ENCODE measurements around the gene PLCH1.
"Not testable (repeated sequence)": the region's sequence is repeated elsewhere in the genome, so short reads cannot be mapped to it uniquely, and the experiment has no call there.

Gene PLCH1

DNA sequence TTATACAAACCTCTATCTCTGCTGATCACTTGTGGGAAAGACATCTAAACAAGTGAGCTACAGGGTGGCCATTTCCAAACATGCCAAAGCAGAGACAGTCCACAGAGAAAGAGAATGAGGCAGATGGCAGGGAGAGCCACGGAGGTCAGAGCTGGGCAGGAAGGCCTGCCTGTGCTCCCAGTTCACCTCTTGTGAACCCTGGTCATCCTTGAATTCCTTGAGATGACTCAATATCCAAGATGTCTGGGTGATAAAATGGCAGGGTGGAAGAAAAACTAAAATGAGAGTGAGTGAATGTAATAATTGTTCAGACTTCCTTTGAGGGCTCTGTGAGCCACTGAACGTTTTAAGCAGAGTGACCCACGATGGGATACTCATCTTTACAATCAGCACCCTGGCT lies 104.8 kb downstream of the PLCH1 start:
- no peak overlapping the region for H3K27ac ChIP-seq (ENCODE audit: low read depth, low read length, severe bottlenecking)
- H3K36me3 ChIP-seq (ENCODE audit: control insufficient read depth, insufficient read depth, low read length): no peaks in the 10 kb centered on the region
- H3K4me1 ChIP-seq (ENCODE audit: control insufficient read depth, insufficient read depth, low read length, poor library complexity, severe bottlenecking): no peaks in the 10 kb centered on the region
- H3K9me3 ChIP-seq (ENCODE audit: control insufficient read depth, low read length): no peaks in the 10 kb centered on the region
- H3K4me3 ChIP-seq (ENCODE audit: extremely low read depth, insufficient read depth, low read length, poor library complexity, severe bottlenecking): no peak overlapping the region
- 93 to 100% methylated on average over 1 to 3 of the region's 3 CpGs for WGBS, 2 experiments (ENCODE audit: insufficient coverage in 2 of 2)

GRCh38 chr3:155639462-155640055 lies 105.3 kb downstream of the PLCH1 start:
- H3K36me3 ChIP-seq (ENCODE audit: control insufficient read depth, insufficient read depth, low read length): no peaks in the 10 kb centered on the region
- WGBS, 2 experiments (ENCODE audit: insufficient coverage in 2 of 2): 83 to 91% methylated on average over 1 of the region's 4 CpGs
- H3K4me1 ChIP-seq (ENCODE audit: control insufficient read depth, insufficient read depth, low read length, poor library complexity, severe bottlenecking): no peaks in the 10 kb centered on the region
- no peak overlapping the region for H3K4me3 ChIP-seq (ENCODE audit: extremely low read depth, insufficient read depth, low read length, poor library complexity, severe bottlenecking)
- H3K9me3 ChIP-seq (ENCODE audit: control insufficient read depth, low read length): no peaks in the 10 kb centered on the region
- H3K27ac ChIP-seq (ENCODE audit: low read depth, low read length, severe bottlenecking): no peak overlapping the region

GRCh38 chr3:155638461-155638860 lies 106.4 kb downstream of the PLCH1 start:
- not testable (repeated sequence) for H3K27ac ChIP-seq (ENCODE audit: low read depth, low read length, severe bottlenecking); H3K4me1 ChIP-seq (ENCODE audit: control insufficient read depth, insufficient read depth, low read length, poor library complexity, severe bottlenecking); H3K36me3 ChIP-seq (ENCODE audit: control insufficient read depth, insufficient read depth, low read length); H3K9me3 ChIP-seq (ENCODE audit: control insufficient read depth, low read length); H3K4me3 ChIP-seq (ENCODE audit: extremely low read depth, insufficient read depth, low read length, poor library complexity, severe bottlenecking)

DNA sequence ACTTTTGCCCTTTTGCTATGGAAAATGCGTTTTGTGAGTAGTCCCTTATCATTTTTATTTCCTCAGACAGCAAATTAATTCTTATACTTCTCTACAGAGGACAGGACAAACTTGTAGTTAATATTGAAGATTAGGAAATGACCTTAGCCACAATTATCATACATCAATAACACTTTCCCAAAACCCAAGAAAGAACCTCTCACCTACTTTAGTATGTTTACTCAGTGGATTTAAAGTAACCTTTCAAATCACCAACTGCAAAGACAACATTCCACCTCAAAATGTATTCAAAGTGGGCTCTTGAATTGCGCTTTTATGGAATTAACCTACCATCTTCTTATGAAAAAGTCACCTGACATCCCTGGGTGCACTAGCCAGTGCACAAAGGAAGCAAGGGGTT lies 107.3 kb downstream of the PLCH1 start:
- no peaks in the 10 kb centered on the region for H3K9me3 ChIP-seq (ENCODE audit: control insufficient read depth, low read length)
- H3K36me3 ChIP-seq (ENCODE audit: control insufficient read depth, insufficient read depth, low read length): no peaks in the 10 kb centered on the region
- no peak overlapping the region for H3K27ac ChIP-seq (ENCODE audit: low read depth, low read length, severe bottlenecking)
- H3K4me1 ChIP-seq (ENCODE audit: control insufficient read depth, insufficient read depth, low read length, poor library complexity, severe bottlenecking): no peaks in the 10 kb centered on the region
- H3K4me3 ChIP-seq (ENCODE audit: extremely low read depth, insufficient read depth, low read length, poor library complexity, severe bottlenecking): no peak overlapping the region
- 100% methylated on average over 1 of the region's 2 CpGs; no CpG with 5 or more reads in 1 of the 2 experiments for WGBS, 2 experiments (ENCODE audit: insufficient coverage in 2 of 2)

GRCh38 chr3:155635056-155635455 lies 109.8 kb downstream of the PLCH1 start:
- Histone ChIP-seq H3K36me3 (ENCODE audit: control insufficient read depth, insufficient read depth, low read length) (no peaks in the 10 kb centered on the region), H3K27ac (ENCODE audit: low read depth, low read length, severe bottlenecking) (no peak overlapping the region), H3K9me3 (ENCODE audit: control insufficient read depth, low read length) (no peaks in the 10 kb centered on the region), H3K4me3 (ENCODE audit: extremely low read depth, insufficient read depth, low read length, poor library complexity, severe bottlenecking) (no peak overlapping the region), H3K4me1 (ENCODE audit: control insufficient read depth, insufficient read depth, low read length, poor library complexity, severe bottlenecking) (no peaks in the 10 kb centered on the region)
- 78 to 89% methylated on average over 1 of the region's 1 CpG for WGBS, 2 experiments (ENCODE audit: insufficient coverage in 2 of 2)

DNA sequence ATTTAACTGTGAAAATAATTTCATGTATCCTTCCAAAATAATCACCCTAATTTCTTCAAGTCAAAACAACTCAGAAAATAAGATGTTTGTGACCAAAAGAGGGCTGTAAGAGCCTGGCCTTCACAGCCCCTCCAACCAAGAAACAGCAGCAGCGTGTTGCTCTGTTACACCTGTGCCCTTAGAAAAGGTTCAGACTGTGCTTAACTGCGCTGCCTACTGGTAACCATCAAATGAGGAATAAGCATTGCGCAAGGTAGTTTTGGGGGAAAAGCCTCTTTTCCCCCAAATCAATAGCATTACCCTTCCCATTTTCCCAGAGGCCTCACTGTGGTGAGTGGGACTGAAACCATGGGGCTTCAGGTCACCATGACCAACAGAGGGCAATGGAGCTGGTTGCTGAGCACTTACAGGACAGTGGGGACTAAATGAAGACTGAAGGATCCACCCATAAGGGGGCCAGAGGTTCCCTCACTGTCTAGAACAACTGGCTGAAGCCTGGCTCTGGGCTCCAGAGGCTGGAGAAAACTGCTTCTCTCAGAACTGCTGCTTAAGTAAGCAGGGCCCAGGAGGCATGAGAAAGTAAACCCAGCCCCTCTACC lies 110.7 kb downstream of the PLCH1 start:
- no peaks in the 10 kb centered on the region for H3K36me3 ChIP-seq (ENCODE audit: control insufficient read depth, insufficient read depth, low read length)
- no peak overlapping the region for H3K27ac ChIP-seq (ENCODE audit: low read depth, low read length, severe bottlenecking)
- H3K9me3 ChIP-seq (ENCODE audit: control insufficient read depth, low read length): no peaks in the 10 kb centered on the region
- 100% methylated on average over 1 to 2 of the region's 3 CpGs for WGBS, 2 experiments (ENCODE audit: insufficient coverage in 2 of 2)
- no peaks in the 10 kb centered on the region for H3K4me1 ChIP-seq (ENCODE audit: control insufficient read depth, insufficient read depth, low read length, poor library complexity, severe bottlenecking)
- H3K4me3 ChIP-seq (ENCODE audit: extremely low read depth, insufficient read depth, low read length, poor library complexity, severe bottlenecking): no peak overlapping the region

DNA sequence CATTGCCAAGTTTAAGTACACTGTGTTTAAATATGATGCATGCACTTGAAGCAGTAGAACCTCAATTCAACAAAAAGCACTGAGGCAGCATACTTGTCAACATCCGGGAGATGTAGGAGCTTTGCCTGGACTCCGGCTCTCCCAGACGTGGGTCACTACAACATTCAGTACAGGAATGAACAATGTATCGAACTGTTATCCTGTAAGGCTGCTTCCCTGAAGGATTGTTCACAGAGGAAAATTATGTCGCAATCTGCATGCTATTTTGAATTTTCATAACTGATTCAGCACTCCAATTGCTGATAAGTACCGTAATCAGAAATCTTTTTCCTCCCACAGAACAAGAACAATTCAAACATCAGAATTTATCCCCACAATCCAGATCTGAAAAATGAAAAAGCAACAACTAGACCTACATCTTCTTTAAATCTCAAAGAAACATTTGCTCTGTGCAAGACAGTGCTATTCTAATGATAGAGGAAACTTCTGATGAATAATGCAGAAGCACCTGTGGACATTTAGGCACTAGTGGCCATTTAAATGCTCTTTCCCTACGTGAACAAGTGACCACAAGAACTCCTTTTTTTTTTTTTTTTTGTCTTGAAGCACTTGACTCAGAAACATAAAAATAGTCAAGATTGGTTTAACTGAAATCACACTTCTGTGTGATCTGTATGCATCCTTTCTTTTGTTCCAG lies 113.4 kb downstream of the PLCH1 start:
- Histone ChIP-seq H3K27ac (ENCODE audit: low read depth, low read length, severe bottlenecking) (no peak overlapping the region), H3K9me3 (ENCODE audit: control insufficient read depth, low read length) (no peaks in the 10 kb centered on the region), H3K4me1 (ENCODE audit: control insufficient read depth, insufficient read depth, low read length, poor library complexity, severe bottlenecking) (no peaks in the 10 kb centered on the region), H3K36me3 (ENCODE audit: control insufficient read depth, insufficient read depth, low read length) (no peaks in the 10 kb centered on the region), H3K4me3 (ENCODE audit: extremely low read depth, insufficient read depth, low read length, poor library complexity, severe bottlenecking) (no peak overlapping the region)
- 89 to 95% methylated on average over 7 of the region's 7 CpGs for WGBS, 2 experiments (ENCODE audit: insufficient coverage in 2 of 2)

DNA sequence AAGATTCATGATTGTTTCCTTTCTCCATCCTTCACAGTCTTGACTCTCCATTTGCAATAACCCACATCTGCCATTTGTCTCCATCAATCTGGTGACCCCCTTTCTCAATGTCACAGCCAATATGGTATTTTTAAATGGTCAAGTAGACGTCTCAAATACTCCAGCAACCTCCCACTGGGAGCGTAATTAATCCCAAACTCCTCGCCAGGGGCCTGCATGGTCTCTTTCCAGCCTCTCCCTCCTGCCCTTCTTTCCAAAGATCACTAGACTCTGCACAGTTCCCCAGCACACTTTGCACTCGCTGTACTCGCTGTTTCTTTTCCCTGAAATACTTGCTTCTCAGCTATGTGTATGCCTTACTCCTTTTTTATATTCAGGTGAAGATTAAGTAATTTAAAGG lies 115.3 kb downstream of the PLCH1 start:
- WGBS, 2 experiments (ENCODE audit: insufficient coverage in 2 of 2): 49 to 55% methylated on average over 3 of the region's 5 CpGs

GRCh38 chr3:155629056-155629455 lies 115.8 kb downstream of the PLCH1 start:
- Histone ChIP-seq H3K9me3 (ENCODE audit: control insufficient read depth, low read length) (no peaks in the 10 kb centered on the region), H3K36me3 (ENCODE audit: control insufficient read depth, insufficient read depth, low read length) (no peaks in the 10 kb centered on the region), H3K4me1 (ENCODE audit: control insufficient read depth, insufficient read depth, low read length, poor library complexity, severe bottlenecking) (no peaks in the 10 kb centered on the region), H3K4me3 (ENCODE audit: extremely low read depth, insufficient read depth, low read length, poor library complexity, severe bottlenecking) (no peak overlapping the region), H3K27ac (ENCODE audit: low read depth, low read length, severe bottlenecking) (no peak overlapping the region)
- WGBS, 2 experiments (ENCODE audit: insufficient coverage in 2 of 2): 91 to 95% methylated on average over 3 of the region's 4 CpGs

More for the DNA sequence above, 115.3 kb downstream of the PLCH1 start:
- no peak overlapping the region for H3K4me3 ChIP-seq (ENCODE audit: extremely low read depth, insufficient read depth, low read length, poor library complexity, severe bottlenecking)
- no peaks in the 10 kb centered on the region for H3K4me1 ChIP-seq (ENCODE audit: control insufficient read depth, insufficient read depth, low read length, poor library complexity, severe bottlenecking)
- no peaks in the 10 kb centered on the region for H3K9me3 ChIP-seq (ENCODE audit: control insufficient read depth, low read length)
- H3K36me3 ChIP-seq (ENCODE audit: control insufficient read depth, insufficient read depth, low read length): no peaks in the 10 kb centered on the region
- no peak overlapping the region for H3K27ac ChIP-seq (ENCODE audit: low read depth, low read length, severe bottlenecking)

DNA sequence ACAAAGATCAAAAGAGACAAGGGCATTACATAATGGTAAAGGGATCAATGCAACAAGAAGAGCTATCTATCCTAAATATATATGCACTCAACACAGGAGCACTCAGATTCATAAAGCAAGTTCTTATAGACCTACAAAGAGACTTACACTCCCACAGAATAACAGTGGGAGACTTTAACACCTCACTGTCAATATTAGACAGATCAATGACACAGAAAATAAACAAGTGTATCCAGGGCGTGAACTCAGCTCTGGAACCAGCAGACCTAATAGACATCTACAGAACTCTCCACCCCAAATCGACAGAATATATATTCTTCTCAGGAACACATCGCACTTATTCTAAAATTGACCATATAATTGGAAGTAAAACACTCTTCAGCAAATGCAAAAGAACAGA lies 122.2 kb downstream of the PLCH1 start:
- not testable (repeated sequence) for H3K4me1 ChIP-seq (ENCODE audit: control insufficient read depth, insufficient read depth, low read length, poor library complexity, severe bottlenecking); H3K9me3 ChIP-seq (ENCODE audit: control insufficient read depth, low read length); H3K36me3 ChIP-seq (ENCODE audit: control insufficient read depth, insufficient read depth, low read length); H3K27ac ChIP-seq (ENCODE audit: low read depth, low read length, severe bottlenecking); H3K4me3 ChIP-seq (ENCODE audit: extremely low read depth, insufficient read depth, low read length, poor library complexity, severe bottlenecking)
- 53 to 71% methylated on average over 1 to 3 of the region's 3 CpGs for WGBS, 2 experiments (ENCODE audit: insufficient coverage in 2 of 2)

DNA sequence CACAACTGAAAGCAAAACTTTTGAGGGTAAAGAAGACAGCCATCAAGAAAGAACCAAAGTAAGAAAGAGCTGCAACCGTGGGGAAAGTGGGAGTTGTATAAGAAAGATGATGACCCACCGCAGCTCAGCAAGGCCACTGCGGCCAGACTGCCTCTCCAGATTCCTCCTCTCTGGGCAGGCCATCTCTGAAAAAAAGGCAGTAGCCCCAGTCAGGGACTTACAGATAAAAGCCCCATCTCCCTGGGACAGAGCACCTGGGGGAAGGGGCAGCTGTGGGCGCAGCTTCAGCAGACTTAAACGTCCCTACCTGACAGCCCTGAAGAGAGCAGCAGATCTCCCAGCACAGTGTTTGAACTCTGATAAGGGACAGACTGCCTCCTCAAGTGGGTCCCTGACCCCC lies 124.3 kb downstream of the PLCH1 start:
- not testable (repeated sequence) for H3K36me3 ChIP-seq (ENCODE audit: control insufficient read depth, insufficient read depth, low read length); H3K4me1 ChIP-seq (ENCODE audit: control insufficient read depth, insufficient read depth, low read length, poor library complexity, severe bottlenecking); H3K27ac ChIP-seq (ENCODE audit: low read depth, low read length, severe bottlenecking); H3K9me3 ChIP-seq (ENCODE audit: control insufficient read depth, low read length); H3K4me3 ChIP-seq (ENCODE audit: extremely low read depth, insufficient read depth, low read length, poor library complexity, severe bottlenecking)
- 68 to 70% methylated on average over 4 of the region's 5 CpGs for WGBS, 2 experiments (ENCODE audit: insufficient coverage in 2 of 2)
